IMR-90 (cell line): ENCODE results near the gene SKP1. TPM values are rescaled to one million over a fixed set of nuclear protein-coding genes. Genes with fewer than 3 reads are reported as not detected.

Experiments
- ATAC-seq: fragments of 200-7000 bp; cut with Tn5 transposase; 2 replicates; pipeline ENCODE4 v1.9.1; 2020; ENCODE audit warnings: low read depth, mild to moderate bottlenecking, moderate library complexity
- BruUV-seq: library from RNA; stranded (reverse); fragments of 400-500 nt; replicated peaks from 2 replicates; lab custom pipeline; 2021; lab: Mats Ljungman, UMichigan
- CTCF ChIA-PET: fragments of 300-600 bp; formaldehyde crosslinking; extraction: SDS; loops from one replicate; lab custom pipeline; 2021; ENCODE audit warnings: antibody characterized with exemption; lab: Yijun Ruan, JAX
- POLR2A ChIA-PET: fragments of 300-600 bp; sonication (Branson Sonifier 250); formaldehyde crosslinking; loops from one replicate; lab custom pipeline; 2022; ENCODE audit warnings: antibody characterized with exemption; ENCODE audit not compliant: unreplicated experiment; lab: Charles Lee
- DNase-seq: peaks from one replicate; pipeline ENCODE4 v3.0.0; 2013
- H2AFZ ChIP-seq: replicated peaks from 2 replicates; pipeline ENCODE3; 2013; ENCODE audit warnings: low read length, mild to moderate bottlenecking; ENCODE audit not compliant: poor library complexity
- H2AK5ac ChIP-seq: 2 replicates; pipeline ENCODE4 v1.6.1; 2013; ENCODE audit warnings: low read depth, low read length, inconsistent platforms
- H2AK9ac ChIP-seq: replicated peaks from 2 replicates; pipeline ENCODE3; 2013; ENCODE audit warnings: mild to moderate bottlenecking, low read depth, low read length, moderate library complexity; ENCODE audit not compliant: poor library complexity
- H2BK120ac ChIP-seq: 2 replicates; pipeline ENCODE4 v1.6.1; 2013; ENCODE audit warnings: low read depth, low read length, inconsistent platforms
- H2BK15ac ChIP-seq: 3 replicates; pipeline ENCODE4 v1.6.1; 2013; ENCODE audit warnings: low read depth, low read length, inconsistent platforms
- H2BK20ac ChIP-seq: 2 replicates; pipeline ENCODE4 v1.6.1; 2013; ENCODE audit warnings: low read depth, mild to moderate bottlenecking, inconsistent platforms, low read length, moderate library complexity
- H2BK5ac ChIP-seq: 2 replicates; pipeline ENCODE4 v1.6.1; 2013; ENCODE audit warnings: mild to moderate bottlenecking, low read depth, low read length, inconsistent platforms; ENCODE audit not compliant: poor library complexity, severe bottlenecking
- H3K14ac ChIP-seq: replicated peaks from 2 replicates; pipeline ENCODE4 v1.6.1; 2013; ENCODE audit warnings: low read depth, low read length, inconsistent platforms
- H3K18ac ChIP-seq: 2 replicates; pipeline ENCODE4 v1.6.1; 2013; ENCODE audit warnings: low read depth, low read length, control low read depth
- H3K23ac ChIP-seq: 2 replicates; pipeline ENCODE4 v1.6.1; 2013; ENCODE audit warnings: low read depth, low read length, inconsistent platforms
- H3K27ac ChIP-seq: 2 replicates; pipeline ENCODE4 v1.5.1; 2013; ENCODE audit warnings: mild to moderate bottlenecking, control low read depth, low read length; ENCODE audit not compliant: insufficient read depth
- H3K27me3 ChIP-seq: 2 replicates; pipeline ENCODE4 v1.6.1; 2013; ENCODE audit warnings: low read length; ENCODE audit not compliant: control insufficient read depth, insufficient read depth
- H3K36me3 ChIP-seq: 2 replicates; pipeline ENCODE4 v1.6.1; 2013; ENCODE audit warnings: low read length, mixed read lengths; ENCODE audit not compliant: control insufficient read depth, insufficient read depth
- H3K4ac ChIP-seq: 2 replicates; pipeline ENCODE4 v1.6.1; 2013; ENCODE audit warnings: low read depth, low read length, inconsistent platforms
- H3K4me1 ChIP-seq: 2 replicates; pipeline ENCODE4 v1.6.1; 2013; ENCODE audit warnings: low read length, mixed read lengths; ENCODE audit not compliant: control insufficient read depth, insufficient read depth
- H3K4me2 ChIP-seq: 2 replicates; pipeline ENCODE4 v1.6.1; 2013; ENCODE audit warnings: low read depth, mild to moderate bottlenecking, control low read depth, low read length, moderate library complexity
- H3K4me3 ChIP-seq: 2 replicates; pipeline ENCODE4 v1.5.1; 2013; ENCODE audit warnings: low read depth, mild to moderate bottlenecking, control low read depth, low read length, moderate library complexity; ENCODE audit not compliant: insufficient read depth
- H3K56ac ChIP-seq: 2 replicates; pipeline ENCODE4 v1.6.1; 2013; ENCODE audit warnings: low read length, inconsistent platforms; ENCODE audit not compliant: insufficient read depth; ENCODE audit errors: extremely low read depth
- H3K79me1 ChIP-seq, 2 experiments: 2 replicates each; pipeline ENCODE4 v1.6.1; 2013; ENCODE audit warnings: low read length in 2 of 2, inconsistent platforms in 1 of 2, low read depth in 1 of 2
- H3K9ac ChIP-seq: 2 replicates; pipeline ENCODE4 v1.6.1; 2013; ENCODE audit warnings: low read depth, low read length, control low read depth
- H3K9me1 ChIP-seq: 2 replicates; pipeline ENCODE4 v1.6.1; 2013; ENCODE audit warnings: low read length, inconsistent platforms; ENCODE audit not compliant: insufficient read depth
- H3K9me3 ChIP-seq: 2 replicates; pipeline ENCODE4 v1.6.1; 2013; ENCODE audit warnings: low read length; ENCODE audit not compliant: control insufficient read depth, insufficient read depth
- H4K20me1 ChIP-seq: 2 replicates; pipeline ENCODE4 v1.6.1; 2013; ENCODE audit warnings: low read length, inconsistent platforms; ENCODE audit not compliant: insufficient read depth
- H4K5ac ChIP-seq: 2 replicates; pipeline ENCODE4 v1.6.1; 2013; ENCODE audit warnings: mild to moderate bottlenecking, low read depth, low read length, control low read depth
- H4K8ac ChIP-seq, 2 experiments: 2 replicates each; pipeline ENCODE4 v1.6.1; 2013; ENCODE audit warnings: low read depth in 2 of 2, low read length in 2 of 2, control low read depth in 1 of 2, inconsistent platforms in 1 of 2
- H4K91ac ChIP-seq: 2 replicates; pipeline ENCODE4 v1.6.1; 2013; ENCODE audit warnings: low read depth, low read length, inconsistent platforms; ENCODE audit not compliant: insufficient read depth
- BHLHE40 ChIP-seq: fragments of 150-350 bp; IDR thresholded peaks from 2 replicates; pipeline ENCODE4 v1.6.1; 2016; ENCODE audit warnings: mild to moderate bottlenecking, low read depth, low read length
- CHD1 ChIP-seq: IDR thresholded peaks from 2 replicates; pipeline ENCODE4 v1.6.1; 2012; ENCODE audit warnings: low read depth, low read length, improper control_type of control experiment
- FOS ChIP-seq: fragments of 150-350 bp; IDR thresholded peaks from 2 replicates; pipeline ENCODE4 v1.6.1; 2016; ENCODE audit warnings: low read depth, low read length
- MAFK ChIP-seq: IDR thresholded peaks from 2 replicates; pipeline ENCODE4 v1.6.1; 2012; ENCODE audit warnings: low read depth, low read length, improper control_type of control experiment
- MXI1 ChIP-seq: IDR thresholded peaks from 2 replicates; pipeline ENCODE4 v1.6.1; 2012; ENCODE audit warnings: low read depth, mild to moderate bottlenecking, low read length, moderate library complexity, borderline replicate concordance
- NFE2L2 ChIP-seq: fragments of 150-350 bp; IDR thresholded peaks from 2 replicates; pipeline ENCODE4 v1.6.1; 2016; ENCODE audit warnings: low read depth, mild to moderate bottlenecking, low read length
- POLR2A ChIP-seq: IDR thresholded peaks from 2 replicates; pipeline ENCODE4 v1.6.1; 2012; ENCODE audit warnings: mild to moderate bottlenecking, low read depth, low read length
- RCOR1 ChIP-seq: IDR thresholded peaks from 2 replicates; pipeline ENCODE4 v1.6.1; 2012; ENCODE audit warnings: mild to moderate bottlenecking, low read length, improper control_type of control experiment; ENCODE audit not compliant: insufficient replicate concordance
- RFX5 ChIP-seq: IDR thresholded peaks from 2 replicates; pipeline ENCODE4 v1.8.0; 2012; ENCODE audit warnings: low read depth, mild to moderate bottlenecking, low read length, moderate library complexity
- SMC3 ChIP-seq: fragments of 150-350 bp; IDR thresholded peaks from 2 replicates; pipeline ENCODE4 v1.6.1; 2016; ENCODE audit warnings: low read depth, mild to moderate bottlenecking, antibody characterized with exemption, low read length, moderate library complexity
- WGBS, 2 experiments: methylation state at CpG; one replicate each; pipeline versions ENCODE4 v1.1.5 to v1.1.7; 2013; ENCODE audit warnings: missing lambda C conversion rate in 2 of 2; ENCODE audit not compliant: insufficient read length in 1 of 2; ENCODE audit errors: extremely low coverage in 2 of 2; 5-methylcytosine and 5-hydroxymethylcytosine counted together
- dilution Hi-C: fragments of 300-500 bp; cut with HindIII; formaldehyde crosslinking; loops from one replicate; pipeline ENCODE4 v1.14.3; 2018; ENCODE audit warnings: low sequenced_read_pairs; ENCODE audit not compliant: unreplicated experiment
- in situ Hi-C: fragments of 300-500 bp; cut with MboI; formaldehyde crosslinking; loops from 3 replicates; pipeline ENCODE4 v1.14.3; 2019; ENCODE audit warnings: low sequenced_read_pairs, inconsistent platforms, mixed read lengths
- intact Hi-C: fragments of 100-400 bp; cut with micrococcal nuclease; formaldehyde crosslinking; loops from 2 replicates; pipeline ENCODE4 v1.10.0; 2022
- polyA plus RNA-seq, 3 experiments: library from polyadenylated mRNA; depleted of rRNA; stranded (reverse); fragments of >200 nt; gene quantifications; 2 replicates each; pipeline ENCODE4 v1.2.3, GENCODE V29; 2012; ENCODE audit warnings: low replicate concordance in 1 of 3
- total RNA-seq: library from RNA; depleted of rRNA; stranded (reverse); fragments of >200 nt; gene quantifications from 2 replicates; pipeline ENCODE4 v1.2.3, GENCODE V29; 2012
- TF ChIP-seq, protein P1 (sequence below): fragments of 150-350 bp; IDR thresholded peaks from 2 replicates; pipeline ENCODE4 v1.6.1; 2017; ENCODE audit warnings: mild to moderate bottlenecking, antibody characterized with exemption, low read length, low read depth

The SKP1 gene
- total and polyA plus RNA-seq, 2 of the 4 experiments (the other 2 are of a cell fraction), result 206 to 618 TPM

GRCh38 chr5:134130239-134130945 lies 46.4 kb downstream of the SKP1 start:
- dilution Hi-C loops, result no loop called here
- H3K9ac ChIP-seq, result no peak overlapping the region
- no peak overlapping the region for H3K27ac ChIP-seq
- H3K4me3 ChIP-seq, result no peak overlapping the region
- H2BK5ac ChIP-seq, result no peak overlapping the region
- peaks cover 7% of the 10 kb centered on the region for H3K4me1 ChIP-seq
- no peak overlapping the region for H3K23ac ChIP-seq
- no peak overlapping the region for H4K8ac ChIP-seq
- no TSS peak for BruUV-seq
- in situ Hi-C loops, result no loop called here
- H2AK9ac ChIP-seq, result no peak overlapping the region
- no peak for DNase-seq
- no peak overlapping the region for H4K91ac ChIP-seq
- ChIA-PET CTCF (no interaction called here), POLR2A (no interaction called here)
- H3K4ac ChIP-seq, result no peak overlapping the region
- H4K20me1 ChIP-seq, result peaks cover 30% of the 10 kb centered on the region
- H4K5ac ChIP-seq, result no peak overlapping the region
- peaks cover 13 to 73% of the 10 kb centered on the region in 2 experiments for H3K79me1 ChIP-seq
- H2BK15ac ChIP-seq, result no peak overlapping the region
- no peak overlapping the region for H2BK20ac ChIP-seq
- H3K18ac ChIP-seq, result no peak overlapping the region
- H3K27me3 ChIP-seq, result no peaks in the 10 kb centered on the region
- no peak overlapping the region for H2BK120ac ChIP-seq
- WGBS, 2 experiments, result 93% methylated on average over 2 of the region's 8 CpGs; no CpG with 5 or more reads in 1 of the 2 experiments
- ATAC-seq, result no peak
- peaks cover 16% of the 10 kb centered on the region for H3K9me1 ChIP-seq
- intact Hi-C loops, result no loop called here
- H3K56ac ChIP-seq, result no peak overlapping the region
- no peak overlapping the region for H3K14ac ChIP-seq
- H2AFZ ChIP-seq, result no peak overlapping the region
- H2AK5ac ChIP-seq, result no peak overlapping the region
- TF ChIP-seq, protein P1, sequence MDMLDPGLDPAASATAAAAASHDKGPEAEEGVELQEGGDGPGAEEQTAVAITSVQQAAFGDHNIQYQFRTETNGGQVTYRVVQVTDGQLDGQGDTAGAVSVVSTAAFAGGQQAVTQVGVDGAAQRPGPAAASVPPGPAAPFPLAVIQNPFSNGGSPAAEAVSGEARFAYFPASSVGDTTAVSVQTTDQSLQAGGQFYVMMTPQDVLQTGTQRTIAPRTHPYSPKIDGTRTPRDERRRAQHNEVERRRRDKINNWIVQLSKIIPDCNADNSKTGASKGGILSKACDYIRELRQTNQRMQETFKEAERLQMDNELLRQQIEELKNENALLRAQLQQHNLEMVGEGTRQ, result no peak
- TF ChIP-seq NFE2L2 (no peak), SMC3 (no peak), MXI1 (no peak), CHD1 (no peak), FOS (no peak), BHLHE40 (no peak), RFX5 (no peak), POLR2A (no peak), RCOR1 (no peak), MAFK (no peak)
- H3K9me3 ChIP-seq, result no peaks in the 10 kb centered on the region
- no peak overlapping the region for H3K4me2 ChIP-seq
- peaks cover 39% of the 10 kb centered on the region for H3K36me3 ChIP-seq
